MCF 10A (cell line): ENCODE measurements around the gene RALB. TPM values are rescaled to one million over a fixed set of nuclear protein-coding genes. Genes with fewer than 3 reads are reported as not detected.

ENCODE experiments used
- BruUV-seq: library from RNA; stranded (reverse); fragments of 400-500 nt; replicated peaks from 2 replicates; lab custom pipeline; 2021; lab: Mats Ljungman, UMichigan
- CTCF ChIA-PET: fragments of 300-600 bp; sonication (Branson Sonifier 250); formaldehyde crosslinking; extraction: SDS; loops from one replicate; lab custom pipeline; 2021; ENCODE audit warnings: antibody characterized with exemption, inconsistent platforms; lab: Yijun Ruan, JAX
- POLR2A ChIA-PET: fragments of 300-600, 350-650 bp; sonication (Branson Sonifier 250); formaldehyde crosslinking; extraction: SDS; loops from one replicate; lab custom pipeline; 2020; ENCODE audit warnings: antibody characterized with exemption, inconsistent platforms; lab: Yijun Ruan, JAX
- DNase-seq: peaks from one replicate; pipeline ENCODE4 v3.0.0-alpha.2; 2018; ENCODE audit not compliant: unreplicated experiment
- H3K27ac Mint-ChIP-seq: one replicate; pipeline ENCODE4 v1.8.0; 2022; ENCODE audit warnings: mild to moderate bottlenecking, low read depth, mixed read lengths; ENCODE audit not compliant: unreplicated experiment
- H3K27me3 Mint-ChIP-seq: one replicate; pipeline ENCODE4 v1.8.0; 2022; ENCODE audit warnings: mixed read lengths; ENCODE audit not compliant: insufficient read depth, unreplicated experiment
- H3K36me3 Mint-ChIP-seq: one replicate; pipeline ENCODE4 v1.8.0; 2022; ENCODE audit warnings: mild to moderate bottlenecking, moderate library complexity, mixed read lengths; ENCODE audit not compliant: insufficient read depth, unreplicated experiment
- H3K4me1 Mint-ChIP-seq: one replicate; pipeline ENCODE4 v1.8.0; 2022; ENCODE audit warnings: mixed read lengths; ENCODE audit not compliant: insufficient read depth, unreplicated experiment
- H3K4me3 Mint-ChIP-seq: one replicate; pipeline ENCODE4 v1.8.0; 2022; ENCODE audit warnings: mild to moderate bottlenecking, moderate library complexity, mixed read lengths; ENCODE audit not compliant: unreplicated experiment
- H3K9me3 Mint-ChIP-seq: one replicate; pipeline ENCODE4 v1.8.0; 2022; ENCODE audit warnings: mixed read lengths; ENCODE audit not compliant: unreplicated experiment
- CTCF ChIP-seq: fragments of 200-600 bp; IDR thresholded peaks from one replicate; pipeline ENCODE4 v1.8.0; 2022; ENCODE audit warnings: antibody characterized with exemption, mild to moderate bottlenecking; ENCODE audit not compliant: unreplicated experiment
- intact Hi-C: fragments of 100-400 bp; cut with micrococcal nuclease; formaldehyde crosslinking; loops from 2 replicates; pipeline ENCODE4 v1.14.1; 2022
- total RNA-seq: library from RNA; stranded (reverse); gene quantifications from 2 replicates; pipeline ENCODE4 v1.2.3, GENCODE V29; 2022

Gene RALB
- total RNA-seq, 1 experiment from 2014 or later, result 37.4 TPM

GRCh38 chr2:120293096-120294007, 40.7 kb downstream of the RALB start:
- ChIA-PET CTCF (interaction anchor here (0.6 to 0.8 kb wide), 2 partner anchors 16 to 45 kb away, joined by 3 to 4 read pairs; no protein-coding TSS in a partner anchor), POLR2A (interaction anchor here (0.6 to 0.7 kb wide), 2 partner anchors 18 to 91 kb away, joined by 3 to 5 read pairs; no protein-coding TSS in a partner anchor)
- H3K27ac Mint-ChIP-seq, result no peak overlapping the region
- intact Hi-C loops, result no loop called here
- H3K36me3 Mint-ChIP-seq, result peaks cover 52% of the 10 kb centered on the region
- H3K9me3 Mint-ChIP-seq, result no peaks in the 10 kb centered on the region
- peaks cover 10% of the 10 kb centered on the region for H3K4me1 Mint-ChIP-seq
- no peak for TF ChIP-seq CTCF
- H3K27me3 Mint-ChIP-seq, result no peaks in the 10 kb centered on the region
- DNase-seq, result no peak
- no peak overlapping the region for H3K4me3 Mint-ChIP-seq
- BruUV-seq, result no TSS peak

GRCh38 chr2:120294008-120294340, 41.3 kb downstream of the RALB start:
- no peak for DNase-seq
- Mint-ChIP-seq H3K36me3 (peaks cover 50% of the 10 kb centered on the region), H3K27me3 (no peaks in the 10 kb centered on the region), H3K9me3 (no peaks in the 10 kb centered on the region), H3K4me3 (no peak overlapping the region), H3K27ac (no peak overlapping the region), H3K4me1 (peaks cover 10% of the 10 kb centered on the region)
- ChIA-PET POLR2A (no interaction called here), CTCF (interaction anchor here (0.8 kb wide), 1 partner anchor 46 kb away, joined by 3 read pairs; no protein-coding TSS in a partner anchor)
- intact Hi-C loops, result no loop called here
- TF ChIP-seq CTCF, result no peak
- no TSS peak for BruUV-seq

GRCh38 chr2:120298173-120298835, 45.7 kb downstream of the RALB start:
- Mint-ChIP-seq H3K9me3 (no peaks in the 10 kb centered on the region), H3K4me1 (no peaks in the 10 kb centered on the region), H3K27me3 (no peaks in the 10 kb centered on the region), H3K36me3 (peaks cover 52% of the 10 kb centered on the region), H3K4me3 (no peak overlapping the region), H3K27ac (no peak overlapping the region)
- intact Hi-C loops, result no loop called here
- ChIA-PET CTCF (interaction anchor here (0.6 to 1.7 kb wide), 5 partner anchors 14 to 635 kb away, joined by 3 to 6 read pairs (median 4); no protein-coding TSS in a partner anchor), POLR2A (interaction anchor here (1.3 kb wide), 1 partner anchor 15 kb away, joined by 5 read pairs; no protein-coding TSS in a partner anchor)
- BruUV-seq, result no TSS peak
- DNase-seq, result no peak
- no peak for TF ChIP-seq CTCF

GRCh38 chr2:120299004-120299403, 46.4 kb downstream of the RALB start:
- Mint-ChIP-seq H3K36me3 (peaks cover 45% of the 10 kb centered on the region), H3K4me1 (no peaks in the 10 kb centered on the region), H3K27ac (no peak overlapping the region), H3K4me3 (no peak overlapping the region), H3K9me3 (no peaks in the 10 kb centered on the region), H3K27me3 (no peaks in the 10 kb centered on the region)
- no peak for DNase-seq
- no peak for TF ChIP-seq CTCF
- intact Hi-C loops, result no loop called here
- CTCF ChIA-PET, result interaction anchor here (0.6 to 1.7 kb wide), 2 partner anchors 14 to 636 kb away, joined by 3 to 6 read pairs; no protein-coding TSS in a partner anchor
- no TSS peak for BruUV-seq
- POLR2A ChIA-PET, result interaction anchor here (1.0 kb wide), 1 partner anchor 42 kb away, joined by 3 read pairs; no protein-coding TSS in a partner anchor
